ENCODE measurements around the gene ATP13A4.

The ATP13A4 gene

DNA sequence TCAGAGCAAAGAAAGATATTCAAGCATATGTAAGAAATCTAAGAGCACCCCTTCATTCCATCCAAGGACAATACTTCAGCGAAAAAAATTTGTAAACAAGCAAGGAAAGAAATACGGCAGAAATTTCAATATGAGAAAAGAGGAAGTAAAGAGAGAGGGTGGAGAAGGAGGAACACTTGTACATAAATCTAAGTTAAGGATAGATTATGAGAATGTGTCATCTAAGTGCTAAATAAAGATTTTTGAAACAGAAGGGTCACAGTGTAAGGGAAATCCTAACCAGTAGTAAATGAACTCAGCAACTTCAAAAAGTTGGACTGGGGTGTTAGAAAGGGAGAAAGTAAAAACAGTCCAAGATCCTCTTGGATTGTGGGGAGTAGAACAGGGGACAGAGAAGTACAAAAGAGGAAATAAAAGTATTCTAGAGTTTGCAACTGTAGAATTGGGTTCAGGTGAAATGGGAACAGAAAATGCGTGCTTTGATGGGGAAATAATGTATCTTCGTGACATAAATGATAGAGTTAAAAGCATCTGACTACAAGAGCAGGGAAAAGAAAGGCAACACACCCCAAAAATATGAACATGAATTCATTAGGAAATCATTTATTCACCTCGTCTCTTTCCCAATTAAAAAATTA is 107.6 kb downstream of the ATP13A4 start:
- no peak for DNase-seq (ENCODE audit: low read depth)
- TF ChIP-seq, protein P1, sequence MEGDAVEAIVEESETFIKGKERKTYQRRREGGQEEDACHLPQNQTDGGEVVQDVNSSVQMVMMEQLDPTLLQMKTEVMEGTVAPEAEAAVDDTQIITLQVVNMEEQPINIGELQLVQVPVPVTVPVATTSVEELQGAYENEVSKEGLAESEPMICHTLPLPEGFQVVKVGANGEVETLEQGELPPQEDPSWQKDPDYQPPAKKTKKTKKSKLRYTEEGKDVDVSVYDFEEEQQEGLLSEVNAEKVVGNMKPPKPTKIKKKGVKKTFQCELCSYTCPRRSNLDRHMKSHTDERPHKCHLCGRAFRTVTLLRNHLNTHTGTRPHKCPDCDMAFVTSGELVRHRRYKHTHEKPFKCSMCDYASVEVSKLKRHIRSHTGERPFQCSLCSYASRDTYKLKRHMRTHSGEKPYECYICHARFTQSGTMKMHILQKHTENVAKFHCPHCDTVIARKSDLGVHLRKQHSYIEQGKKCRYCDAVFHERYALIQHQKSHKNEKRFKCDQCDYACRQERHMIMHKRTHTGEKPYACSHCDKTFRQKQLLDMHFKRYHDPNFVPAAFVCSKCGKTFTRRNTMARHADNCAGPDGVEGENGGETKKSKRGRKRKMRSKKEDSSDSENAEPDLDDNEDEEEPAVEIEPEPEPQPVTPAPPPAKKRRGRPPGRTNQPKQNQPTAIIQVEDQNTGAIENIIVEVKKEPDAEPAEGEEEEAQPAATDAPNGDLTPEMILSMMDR (IDR thresholded peaks at IDR 0.05; ENCODE audit: low read depth, low read length, missing control alignments): no peak
- H3K4me3 ChIP-seq (ENCODE audit: low read depth, low read length): no peak overlapping the region
- in situ Hi-C loops (cut with HindIII; ENCODE audit: low sequenced_read_pairs): no loop called here

DNA sequence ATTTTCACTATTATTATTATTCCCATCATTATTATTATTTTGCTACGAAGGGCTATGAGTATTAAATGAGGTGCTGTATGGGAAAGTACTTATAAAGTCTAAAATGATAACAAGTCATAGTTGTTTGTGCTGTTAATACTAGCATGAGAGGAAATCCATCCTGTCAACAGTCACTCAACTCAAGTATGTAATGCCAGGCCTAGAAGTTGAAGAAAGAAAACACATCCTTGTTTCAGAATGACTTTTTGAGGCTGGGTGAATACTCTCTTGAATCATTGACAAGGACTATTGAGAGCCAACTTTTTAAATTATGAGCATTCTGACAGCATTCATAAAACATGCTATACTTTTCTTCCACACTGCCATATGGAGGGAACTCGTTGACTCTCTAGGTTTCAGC is 115.3 kb downstream of the ATP13A4 start:
- TF ChIP-seq, protein P1 (IDR thresholded peaks at IDR 0.05; ENCODE audit: low read depth, low read length, missing control alignments): no peak
- no peak overlapping the region for H3K4me3 ChIP-seq (ENCODE audit: low read depth, low read length)
- in situ Hi-C loops (cut with HindIII; ENCODE audit: low sequenced_read_pairs): no loop called here
- no peak for DNase-seq (ENCODE audit: low read depth)

- H3K4me3 ChIP-seq (ENCODE audit: low read depth, low read length): no peak overlapping the region
- TF ChIP-seq, protein P1 (IDR thresholded peaks at IDR 0.05; ENCODE audit: low read depth, low read length, missing control alignments): no peak
- DNase-seq (ENCODE audit: low read depth): no peak
- in situ Hi-C loops (cut with HindIII; ENCODE audit: low sequenced_read_pairs): no loop called here
Measured at GRCh38 chr3:193418576-193419373, 135.9 kb downstream of the ATP13A4 start.

DNA sequence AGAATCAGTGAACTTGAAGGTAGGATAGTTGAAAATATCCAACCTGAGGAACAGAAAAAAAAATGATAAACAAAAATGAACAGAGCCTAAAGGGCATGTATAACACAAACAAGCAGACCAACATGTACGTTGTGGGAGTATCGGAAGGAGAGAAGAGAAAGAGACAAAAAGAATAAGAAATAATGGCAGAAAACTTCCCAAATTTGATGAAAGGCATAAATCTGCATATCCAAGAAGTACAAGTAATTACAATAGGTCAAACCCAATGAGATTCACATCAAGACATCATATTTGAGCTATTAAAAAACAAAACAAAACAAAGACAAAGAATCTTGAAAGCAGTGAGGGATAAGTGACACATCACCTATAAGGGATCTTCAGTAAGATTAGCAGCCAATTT is 138.1 kb downstream of the ATP13A4 start:
- no peak overlapping the region for H3K4me3 ChIP-seq (ENCODE audit: low read depth, low read length)
- TF ChIP-seq, protein P1 (IDR thresholded peaks at IDR 0.05; ENCODE audit: low read depth, low read length, missing control alignments): no peak
- in situ Hi-C loops (cut with HindIII; ENCODE audit: low sequenced_read_pairs): no loop called here
- DNase-seq (ENCODE audit: low read depth): no peak

- TF ChIP-seq, protein P1 (IDR thresholded peaks at IDR 0.05; ENCODE audit: low read depth, low read length, missing control alignments): no peak
- in situ Hi-C loops (cut with HindIII; ENCODE audit: low sequenced_read_pairs): no loop called here
- DNase-seq (ENCODE audit: low read depth): no peak
- no peak overlapping the region for H3K4me3 ChIP-seq (ENCODE audit: low read depth, low read length)
Measured at GRCh38 chr3:193407688-193408087, 147.0 kb downstream of the ATP13A4 start.

DNA sequence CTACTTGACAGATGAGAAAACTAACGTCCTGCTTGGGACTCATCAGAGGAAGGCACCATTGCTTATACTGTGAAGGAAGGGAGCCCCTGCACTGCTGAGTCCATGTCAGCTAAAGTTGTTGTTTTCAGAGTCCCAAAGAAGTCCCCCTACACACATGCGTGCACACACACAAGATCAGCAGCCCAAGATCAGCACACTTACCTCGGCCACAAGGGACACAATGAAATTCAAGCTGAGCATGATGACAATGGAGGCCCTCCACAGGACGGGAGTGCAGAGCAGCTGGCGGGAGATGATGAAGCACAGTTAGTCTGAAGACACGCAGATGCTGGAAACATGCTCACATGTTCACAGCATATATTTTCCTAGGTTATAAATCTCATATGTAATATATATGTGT is 147.6 kb downstream of the ATP13A4 start:
- in situ Hi-C loops (cut with HindIII; ENCODE audit: low sequenced_read_pairs): no loop called here
- DNase-seq (ENCODE audit: low read depth): no peak
- no peak overlapping the region for H3K4me3 ChIP-seq (ENCODE audit: low read depth, low read length)
- TF ChIP-seq, protein P1 (IDR thresholded peaks at IDR 0.05; ENCODE audit: low read depth, low read length, missing control alignments): no peak

Measured in astrocyte of the cerebellum (primary cell).